ENCODE results near the gene ITGAX. TPM values are rescaled to one million over a fixed set of nuclear protein-coding genes. Genes with fewer than 3 reads are reported as not detected.

Gene ITGAX
- total and polyA plus RNA-seq, 4 donors: 38.1 to 148 (median 113) TPM

DNA sequence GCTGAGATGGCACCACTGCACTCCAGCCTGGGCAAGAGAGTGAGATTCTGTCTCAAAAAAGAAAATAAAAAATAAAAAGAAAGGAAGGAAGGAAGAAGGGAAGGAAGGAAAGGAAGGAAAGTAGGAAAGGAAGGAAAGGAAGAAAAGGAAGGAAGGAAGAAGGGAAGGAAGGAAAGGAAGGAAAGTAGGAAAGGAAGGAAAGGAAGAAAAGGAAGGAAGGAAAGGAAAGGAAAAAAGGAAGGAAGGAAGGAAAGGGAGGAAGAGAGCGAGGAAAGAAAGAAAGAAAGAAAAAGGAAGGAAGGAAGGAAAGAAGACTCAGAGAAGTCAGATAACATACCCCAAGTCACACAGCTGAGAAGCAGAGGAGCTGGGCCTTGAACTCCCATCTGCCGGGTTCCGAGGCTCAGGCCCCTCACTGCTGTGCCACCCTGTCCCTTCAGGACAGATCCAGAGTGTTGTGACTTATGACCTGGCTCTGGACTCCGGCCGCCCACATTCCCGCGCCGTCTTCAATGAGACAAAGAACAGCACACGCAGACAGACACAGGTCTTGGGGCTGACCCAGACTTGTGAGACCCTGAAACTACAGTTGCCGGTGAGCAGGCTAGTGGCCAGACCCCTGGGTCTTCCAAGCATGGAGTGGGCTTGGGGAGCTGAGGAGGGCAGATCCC lies 30.9 kb upstream of the ITGAX start:
- TF ChIP-seq, protein P1, sequence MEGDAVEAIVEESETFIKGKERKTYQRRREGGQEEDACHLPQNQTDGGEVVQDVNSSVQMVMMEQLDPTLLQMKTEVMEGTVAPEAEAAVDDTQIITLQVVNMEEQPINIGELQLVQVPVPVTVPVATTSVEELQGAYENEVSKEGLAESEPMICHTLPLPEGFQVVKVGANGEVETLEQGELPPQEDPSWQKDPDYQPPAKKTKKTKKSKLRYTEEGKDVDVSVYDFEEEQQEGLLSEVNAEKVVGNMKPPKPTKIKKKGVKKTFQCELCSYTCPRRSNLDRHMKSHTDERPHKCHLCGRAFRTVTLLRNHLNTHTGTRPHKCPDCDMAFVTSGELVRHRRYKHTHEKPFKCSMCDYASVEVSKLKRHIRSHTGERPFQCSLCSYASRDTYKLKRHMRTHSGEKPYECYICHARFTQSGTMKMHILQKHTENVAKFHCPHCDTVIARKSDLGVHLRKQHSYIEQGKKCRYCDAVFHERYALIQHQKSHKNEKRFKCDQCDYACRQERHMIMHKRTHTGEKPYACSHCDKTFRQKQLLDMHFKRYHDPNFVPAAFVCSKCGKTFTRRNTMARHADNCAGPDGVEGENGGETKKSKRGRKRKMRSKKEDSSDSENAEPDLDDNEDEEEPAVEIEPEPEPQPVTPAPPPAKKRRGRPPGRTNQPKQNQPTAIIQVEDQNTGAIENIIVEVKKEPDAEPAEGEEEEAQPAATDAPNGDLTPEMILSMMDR (IDR thresholded peaks at IDR 0.05; ENCODE audit: control extremely low read depth, extremely low read depth): no peak
- H3K27ac ChIP-seq (ENCODE audit: low read depth in 1 of 2, low read length in 1 of 2): no peak overlapping the region
- peaks cover 0 to 15% (median 9%) of the 10 kb centered on the region in 3 donors for H3K27me3 ChIP-seq (ENCODE audit: control insufficient read depth in 3 of 3, insufficient read depth in 3 of 3, low read length in 2 of 3)
- no peaks in the 10 kb centered on the region for H3K4me1 ChIP-seq (ENCODE audit: control insufficient read depth in 5 of 5, insufficient read depth in 5 of 5, low read length in 5 of 5)
- WGBS, 2 donors: 88 to 91% methylated on average over 10 of the region's 10 CpGs
- H3K36me3 ChIP-seq (ENCODE audit: control insufficient read depth in 4 of 4, insufficient read depth in 4 of 4, low read length in 4 of 4): no peaks in the 10 kb centered on the region
- no peak overlapping the region for H3K4me3 ChIP-seq
- ATAC-seq (ENCODE audit: insufficient read depth, low FRiP score): no peak
- peaks cover 0 to 29% (median 2%) of the 10 kb centered on the region in 4 donors for H3K9me3 ChIP-seq (ENCODE audit: control insufficient read depth in 4 of 4, insufficient read depth in 3 of 4, low read length in 3 of 4)
- DNase-seq: no peak
- H3K9ac ChIP-seq (ENCODE audit: insufficient read depth in 1 of 2, low read length in 2 of 2): no peak overlapping the region

DNA sequence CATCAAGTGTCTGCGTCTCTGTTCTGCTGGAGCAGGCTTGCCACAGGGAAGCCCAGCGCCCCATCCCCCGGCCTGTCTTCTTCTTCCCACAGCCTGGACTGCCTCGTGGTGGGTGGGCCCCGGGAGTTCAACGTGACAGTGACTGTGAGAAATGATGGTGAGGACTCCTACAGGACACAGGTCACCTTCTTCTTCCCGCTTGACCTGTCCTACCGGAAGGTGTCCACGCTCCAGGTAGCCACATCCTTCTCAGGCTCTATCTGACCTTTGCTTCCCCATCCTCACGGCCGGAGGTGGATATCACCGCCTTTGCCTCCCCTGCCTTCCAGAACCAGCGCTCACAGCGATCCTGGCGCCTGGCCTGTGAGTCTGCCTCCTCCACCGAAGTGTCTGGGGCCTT lies 29.8 kb upstream of the ITGAX start:
- Histone ChIP-seq H3K9ac (ENCODE audit: insufficient read depth in 1 of 2, low read length in 2 of 2) (no peak overlapping the region), H3K9me3 (ENCODE audit: control insufficient read depth in 4 of 4, insufficient read depth in 3 of 4, low read length in 3 of 4) (peaks cover 0 to 29% (median 2%) of the 10 kb centered on the region in 4 donors), H3K27me3 (ENCODE audit: control insufficient read depth in 3 of 3, insufficient read depth in 3 of 3, low read length in 2 of 3) (peaks cover 0 to 25% (median 16%) of the 10 kb centered on the region in 3 donors), H3K36me3 (ENCODE audit: control insufficient read depth in 4 of 4, insufficient read depth in 4 of 4, low read length in 4 of 4) (no peaks in the 10 kb centered on the region), H3K27ac (ENCODE audit: low read depth in 1 of 2, low read length in 1 of 2) (no peak overlapping the region), H3K4me1 (ENCODE audit: control insufficient read depth in 5 of 5, insufficient read depth in 5 of 5, low read length in 5 of 5) (no peaks in the 10 kb centered on the region), H3K4me3 (no peak overlapping the region)
- no peak for DNase-seq
- WGBS, 2 donors: 79 to 84% methylated on average over 16 of the region's 16 CpGs
- TF ChIP-seq, protein P1 (IDR thresholded peaks at IDR 0.05; ENCODE audit: control extremely low read depth, extremely low read depth): no peak
- ATAC-seq (ENCODE audit: insufficient read depth, low FRiP score): no peak

DNA sequence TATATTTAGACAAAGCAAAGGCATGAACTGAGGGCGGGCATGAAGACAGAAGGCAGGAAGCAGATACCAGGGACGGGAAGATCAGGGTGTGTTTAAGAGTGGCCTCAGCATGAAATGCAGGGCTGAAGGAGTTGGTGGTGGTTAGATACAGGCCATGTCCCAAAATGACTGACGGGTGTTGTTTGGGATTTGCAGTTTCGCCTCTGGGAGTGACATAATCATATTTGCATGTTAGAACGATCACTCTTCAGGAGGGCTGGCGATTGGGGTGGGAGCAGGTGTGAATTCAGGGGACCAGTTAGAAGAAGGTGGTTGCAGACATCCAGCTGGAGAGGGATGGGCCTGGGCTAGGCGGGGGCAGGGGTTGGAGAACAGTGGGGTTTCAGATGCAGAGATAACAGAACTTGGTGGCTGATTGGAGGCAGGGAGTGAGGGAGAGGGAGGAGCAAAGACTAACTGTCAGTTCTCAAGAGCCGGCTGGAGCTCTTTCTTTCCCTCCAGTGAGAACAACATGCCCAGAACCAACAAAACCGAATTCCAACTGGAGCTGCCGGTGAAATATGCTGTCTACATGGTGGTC lies 27.2 kb upstream of the ITGAX start:
- Histone ChIP-seq H3K27me3 (ENCODE audit: control insufficient read depth in 3 of 3, insufficient read depth in 3 of 3, low read length in 2 of 3) (peaks cover 0 to 48% (median 29%) of the 10 kb centered on the region in 3 donors), H3K27ac (ENCODE audit: low read depth in 1 of 2, low read length in 1 of 2) (no peak overlapping the region), H3K4me3 (no peak overlapping the region), H3K4me1 (ENCODE audit: control insufficient read depth in 5 of 5, insufficient read depth in 5 of 5, low read length in 5 of 5) (no peaks in the 10 kb centered on the region), H3K36me3 (ENCODE audit: control insufficient read depth in 4 of 4, insufficient read depth in 4 of 4, low read length in 4 of 4) (no peaks in the 10 kb centered on the region), H3K9ac (ENCODE audit: insufficient read depth in 1 of 2, low read length in 2 of 2) (no peak overlapping the region), H3K9me3 (ENCODE audit: control insufficient read depth in 4 of 4, insufficient read depth in 3 of 4, low read length in 3 of 4) (peaks cover 0 to 25% (median 1%) of the 10 kb centered on the region in 4 donors)
- WGBS, 2 donors: 30 to 33% methylated on average over 10 of the region's 10 CpGs
- no peak for ATAC-seq (ENCODE audit: insufficient read depth, low FRiP score)
- TF ChIP-seq, protein P1 (IDR thresholded peaks at IDR 0.05; ENCODE audit: control extremely low read depth, extremely low read depth): no peak
- no peak for DNase-seq
